H9 (cell line): ENCODE measurements around the gene TMEM178B. TPM values are rescaled to one million over a fixed set of nuclear protein-coding genes. Genes with fewer than 3 reads are reported as not detected.

Experiments
- DNase-seq: peaks from one replicate; pipeline ENCODE4 v3.0.0-alpha.2; 2017
- H2AFZ ChIP-seq: one replicate; pipeline ENCODE4 v1.6.1; 2013; ENCODE audit warnings: mild to moderate bottlenecking, low read length, control low read depth, moderate library complexity
- H2AK5ac ChIP-seq: 2 replicates; pipeline ENCODE4 v1.6.1; 2013; ENCODE audit warnings: low read length, control low read depth, mixed read lengths; ENCODE audit not compliant: insufficient read length
- H2BK120ac ChIP-seq: one replicate; pipeline ENCODE4 v1.6.1; 2013; ENCODE audit warnings: low read depth, mild to moderate bottlenecking, low read length, control low read depth, inconsistent platforms; ENCODE audit not compliant: poor library complexity, severe bottlenecking
- H2BK12ac ChIP-seq: 2 replicates; pipeline ENCODE4 v1.6.1; 2013; ENCODE audit warnings: low read length, control low read depth, mixed read lengths, low read depth; ENCODE audit not compliant: insufficient read length
- H2BK15ac ChIP-seq: 2 replicates; pipeline ENCODE4 v1.6.1; 2013; ENCODE audit warnings: low read depth, low read length, control low read depth
- H2BK20ac ChIP-seq: one replicate; pipeline ENCODE4 v1.6.1; 2013; ENCODE audit warnings: low read depth, mild to moderate bottlenecking, low read length, control low read depth, inconsistent platforms; ENCODE audit not compliant: poor library complexity, severe bottlenecking
- H2BK5ac ChIP-seq: 2 replicates; pipeline ENCODE4 v1.6.1; 2013; ENCODE audit warnings: low read length, control low read depth, mixed read lengths; ENCODE audit not compliant: insufficient read length
- H3K14ac ChIP-seq: 2 replicates; pipeline ENCODE4 v1.6.1; 2013; ENCODE audit warnings: low read length, control low read depth; ENCODE audit not compliant: insufficient read depth
- H3K18ac ChIP-seq: 2 replicates; pipeline ENCODE4 v1.6.1; 2013; ENCODE audit warnings: low read depth, mild to moderate bottlenecking, mixed read lengths, low read length, control low read depth; ENCODE audit not compliant: insufficient read length
- H3K23ac ChIP-seq: 2 replicates; pipeline ENCODE4 v1.6.1; 2013; ENCODE audit warnings: low read length, control low read depth, mixed read lengths, low read depth; ENCODE audit not compliant: insufficient read length
- H3K23me2 ChIP-seq: 2 replicates; pipeline ENCODE4 v1.6.1; 2013; ENCODE audit warnings: low read depth, mild to moderate bottlenecking, mixed read lengths, low read length, control low read depth; ENCODE audit not compliant: insufficient read length, poor library complexity, severe bottlenecking
- H3K27ac ChIP-seq: 2 replicates; pipeline ENCODE4 v1.5.1; 2013; ENCODE audit warnings: low read length, control low read depth, mixed read lengths, low read depth; ENCODE audit not compliant: insufficient read length
- H3K27me3 ChIP-seq: 2 replicates; pipeline ENCODE4 v1.6.1; 2013; ENCODE audit warnings: low read length, control low read depth, inconsistent platforms; ENCODE audit not compliant: insufficient read depth
- H3K4ac ChIP-seq: 2 replicates; pipeline ENCODE4 v1.6.1; 2013; ENCODE audit warnings: low read depth, mild to moderate bottlenecking, control low read depth, inconsistent platforms, low read length, moderate library complexity
- H3K4me1 ChIP-seq: 2 replicates; pipeline ENCODE4 v1.6.1; 2013; ENCODE audit warnings: low read length, control low read depth, inconsistent platforms; ENCODE audit not compliant: insufficient read depth
- H3K4me2 ChIP-seq: 2 replicates; pipeline ENCODE4 v1.6.1; 2013; ENCODE audit warnings: low read length, control low read depth, mixed read lengths; ENCODE audit not compliant: insufficient read length, insufficient read depth
- H3K56ac ChIP-seq: 2 replicates; pipeline ENCODE4 v1.6.1; 2013; ENCODE audit warnings: low read depth, mild to moderate bottlenecking, mixed read lengths, low read length, control low read depth; ENCODE audit not compliant: insufficient read length
- H3K79me1 ChIP-seq: 2 replicates; pipeline ENCODE4 v1.6.1; 2013; ENCODE audit warnings: low read depth, mild to moderate bottlenecking, moderate library complexity, low read length, control low read depth, inconsistent platforms; ENCODE audit not compliant: insufficient read depth, poor library complexity, severe bottlenecking
- H3K79me2 ChIP-seq: 2 replicates; pipeline ENCODE4 v1.6.1; 2013; ENCODE audit warnings: low read length, control low read depth, inconsistent platforms; ENCODE audit not compliant: insufficient read depth
- H3K9ac ChIP-seq: 2 replicates; pipeline ENCODE4 v1.6.1; 2013; ENCODE audit warnings: low read length, control low read depth, mixed read lengths; ENCODE audit not compliant: insufficient read length; ENCODE audit errors: extremely low read depth
- H3K9me3 ChIP-seq: one replicate; pipeline ENCODE4 v1.6.1; 2013; ENCODE audit warnings: low read depth, low read length, inconsistent platforms; ENCODE audit not compliant: control insufficient read depth
- H3T11ph ChIP-seq: one replicate; pipeline ENCODE4 v1.6.1; 2013; ENCODE audit warnings: mild to moderate bottlenecking, low read length, control low read depth, inconsistent platforms
- H4K20me1 ChIP-seq: one replicate; pipeline ENCODE4 v1.6.1; 2013; ENCODE audit not compliant: control insufficient read depth, insufficient read length, insufficient read depth
- H4K5ac ChIP-seq: 2 replicates; pipeline ENCODE4 v1.6.1; 2013; ENCODE audit warnings: low read depth, mild to moderate bottlenecking, mixed read lengths, low read length, control low read depth; ENCODE audit not compliant: insufficient read length
- H4K8ac ChIP-seq: replicated peaks from 2 replicates; pipeline ENCODE4 v1.6.1; 2013; ENCODE audit warnings: low read length, control low read depth, mixed read lengths, low read depth; ENCODE audit not compliant: insufficient read length
- H4K91ac ChIP-seq: 2 replicates; pipeline ENCODE4 v1.6.1; 2013; ENCODE audit warnings: low read depth, mild to moderate bottlenecking, moderate library complexity, mixed read lengths, low read length, control low read depth; ENCODE audit not compliant: insufficient read length
- H3K27ac Mint-ChIP-seq, 3 experiments: 2 replicates in 2 of 3; 3 replicates in 1 of 3; pipeline ENCODE4 v1.8.0; 2020 to 2021; ENCODE audit warnings: mixed read lengths in 3 of 3, mild to moderate bottlenecking in 1 of 3, moderate library complexity in 1 of 3
- H3K27me3 Mint-ChIP-seq: 2 replicates; pipeline ENCODE4 v1.8.0; 2021; ENCODE audit warnings: low read depth, mild to moderate bottlenecking, moderate library complexity, mixed read lengths
- H3K36me3 Mint-ChIP-seq, 3 experiments: 2 replicates in 2 of 3; 3 replicates in 1 of 3; pipeline ENCODE4 v1.8.0; 2020 to 2021; ENCODE audit warnings: low read depth in 3 of 3, mixed read lengths in 3 of 3; ENCODE audit not compliant: insufficient read depth in 1 of 3
- H3K4me1 Mint-ChIP-seq, 2 experiments: 2 replicates each; pipeline ENCODE4 v1.8.0; 2020; ENCODE audit warnings: mixed read lengths in 2 of 2
- H3K4me3 Mint-ChIP-seq, 2 experiments: 2 replicates in 1 of 2; 3 replicates in 1 of 2; pipeline ENCODE4 v1.8.0; 2020 to 2021; ENCODE audit warnings: mild to moderate bottlenecking in 2 of 2, mixed read lengths in 2 of 2, moderate library complexity in 1 of 2
- H3K9me3 Mint-ChIP-seq, 2 experiments: 2 replicates in 1 of 2; 3 replicates in 1 of 2; pipeline ENCODE4 v1.8.0; 2020; ENCODE audit warnings: mild to moderate bottlenecking in 2 of 2, mixed read lengths in 2 of 2, moderate library complexity in 1 of 2
- WGBS: extraction: QIAGEN DNeasy Blood & Tissue Kit; methylation state at CpG from one replicate; pipeline ENCODE4 v1.1.7; 2013; ENCODE audit warnings: missing lambda C conversion rate, low lambda C conversion rate, mixed read lengths; ENCODE audit not compliant: insufficient read length; ENCODE audit errors: extremely low coverage; 5-methylcytosine and 5-hydroxymethylcytosine counted together
- long read RNA-seq: library from polyadenylated mRNA; unstranded; transcript quantifications from one replicate; pipeline ENCODE4 v2.0.0, GENCODE V29; 2020
- total RNA-seq: library from RNA; stranded (reverse); gene quantifications from 2 replicates; pipeline ENCODE4 v1.2.1, GENCODE V29; 2021
- TF ChIP-seq, protein P1 (sequence below): fragments of 200-600 bp; sonication (generic); conservative IDR thresholded peaks from 3 replicates; pipeline ENCODE4 v1.8.0; 2021; ENCODE audit warnings: antibody characterized with exemption, mild to moderate bottlenecking

The TMEM178B gene
- 9.3 and 11.3 TPM in 2 replicates for total RNA-seq
- long read RNA-seq, partial matches to known transcripts: 0 of 10 reads
- long read RNA-seq, other reads (novel, unspliced or antisense): 10 of 10 reads

DNA sequence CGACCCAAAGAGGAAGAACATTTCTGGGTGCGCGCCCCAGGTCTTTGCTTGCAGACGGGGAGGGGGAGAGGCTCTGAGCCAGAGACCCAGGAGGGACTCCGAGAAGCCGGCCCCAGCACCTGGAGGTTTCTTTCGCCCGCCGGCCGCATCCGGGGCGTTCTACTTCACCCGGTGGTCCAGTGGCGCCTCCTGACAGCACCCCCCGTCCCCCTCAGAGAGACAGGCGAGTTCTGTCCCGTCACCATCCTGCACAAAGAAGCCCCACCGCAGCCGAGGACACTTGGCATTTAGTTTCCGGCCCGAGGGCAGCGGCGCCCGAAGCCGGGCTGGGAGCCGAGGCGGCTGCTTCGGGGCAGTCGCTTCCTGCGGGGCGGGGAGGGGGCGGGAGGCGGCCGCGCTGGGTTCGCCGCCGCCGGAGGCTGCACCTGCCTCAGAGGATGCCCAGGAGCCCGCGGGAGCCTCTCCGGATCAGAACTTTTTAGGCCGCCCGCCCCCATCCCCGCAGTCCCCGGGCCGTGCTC, at the start of gene TMEM178B:
TMEM178B (plus strand) TSS at position 424 of the 521 bp plus-strand sequence.
- H3K27ac Mint-ChIP-seq: peak within 1 kb of the TSS in 1 of 3 experiments; percentile 68; a peak in 1 of 7 replicates
- Histone ChIP-seq H3K79me2 (no peaks in the 10 kb centered on the region; the same call in 1 of the 2 replicates), H4K20me1 (no peaks in the 10 kb centered on the region), H3K23ac (no peak within 1 kb of the TSS), H2BK12ac (no peak within 1 kb of the TSS), H3K4me2 (peak within 1 kb of the TSS; percentile 65), H4K5ac (no peak within 1 kb of the TSS), H3K18ac (peak within 1 kb of the TSS; percentile 64), H3K79me1 (peaks cover 3% of the 10 kb centered on the region), H4K8ac (no peak within 1 kb of the TSS), H3T11ph (no peak within 1 kb of the TSS), H3K56ac (no peak within 1 kb of the TSS), H2BK20ac (no peak within 1 kb of the TSS), H3K14ac (peak within 1 kb of the TSS; percentile 49), H4K91ac (no peak within 1 kb of the TSS), H2AFZ (peak within 1 kb of the TSS; percentile 9), H2BK120ac (no peak within 1 kb of the TSS), H2AK5ac (no peak within 1 kb of the TSS), H3K27me3 (no peaks in the 10 kb centered on the region; the same call in 1 of the 2 replicates), H3K4me1 (no peaks in the 10 kb centered on the region; the same call in 1 of the 2 replicates), H2BK15ac (no peak within 1 kb of the TSS; the same call in 1 of the 2 replicates), H3K27ac (no peak within 1 kb of the TSS), H3K9me3 (no peaks in the 10 kb centered on the region), H3K9ac (peak within 1 kb of the TSS; percentile 78), H2BK5ac (no peak within 1 kb of the TSS), H3K4ac (no peak within 1 kb of the TSS), H3K23me2 (peaks cover 29% of the 10 kb centered on the region)
- H3K27me3 Mint-ChIP-seq: peaks cover 52% of the 10 kb centered on the region
- WGBS: no CpG with 5 or more reads among the region's 47 CpGs
- peaks cover 0 to 2% (median 2%) of the 10 kb centered on the region in 3 experiments; a peak in 4 of 7 replicates for H3K36me3 Mint-ChIP-seq
- peaks cover 0 to 1% of the 10 kb centered on the region in 2 experiments; a peak in 3 of 5 replicates for H3K9me3 Mint-ChIP-seq
- H3K4me3 Mint-ChIP-seq: peak within 1 kb of the TSS; percentile 83 to 89
- H3K4me1 Mint-ChIP-seq: peaks cover 22 to 23% of the 10 kb centered on the region in 2 experiments
- TF ChIP-seq, protein P1, sequence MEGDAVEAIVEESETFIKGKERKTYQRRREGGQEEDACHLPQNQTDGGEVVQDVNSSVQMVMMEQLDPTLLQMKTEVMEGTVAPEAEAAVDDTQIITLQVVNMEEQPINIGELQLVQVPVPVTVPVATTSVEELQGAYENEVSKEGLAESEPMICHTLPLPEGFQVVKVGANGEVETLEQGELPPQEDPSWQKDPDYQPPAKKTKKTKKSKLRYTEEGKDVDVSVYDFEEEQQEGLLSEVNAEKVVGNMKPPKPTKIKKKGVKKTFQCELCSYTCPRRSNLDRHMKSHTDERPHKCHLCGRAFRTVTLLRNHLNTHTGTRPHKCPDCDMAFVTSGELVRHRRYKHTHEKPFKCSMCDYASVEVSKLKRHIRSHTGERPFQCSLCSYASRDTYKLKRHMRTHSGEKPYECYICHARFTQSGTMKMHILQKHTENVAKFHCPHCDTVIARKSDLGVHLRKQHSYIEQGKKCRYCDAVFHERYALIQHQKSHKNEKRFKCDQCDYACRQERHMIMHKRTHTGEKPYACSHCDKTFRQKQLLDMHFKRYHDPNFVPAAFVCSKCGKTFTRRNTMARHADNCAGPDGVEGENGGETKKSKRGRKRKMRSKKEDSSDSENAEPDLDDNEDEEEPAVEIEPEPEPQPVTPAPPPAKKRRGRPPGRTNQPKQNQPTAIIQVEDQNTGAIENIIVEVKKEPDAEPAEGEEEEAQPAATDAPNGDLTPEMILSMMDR: no peak
- peak; percentile 69 for DNase-seq
